Activated CD4-positive, alpha-beta memory T cell treated with anti-CD3 and anti-CD28 coated beads for 36 hours (primary cell): Measurements from ENCODE around the gene CEACAM16. TPM values are rescaled to one million over a fixed set of nuclear protein-coding genes. Genes with fewer than 3 reads are reported as not detected.
"Not testable (repeated sequence)": the region's sequence is repeated elsewhere in the genome, so short reads cannot be mapped to it uniquely, and the experiment has no call there.

Experiments
- CTCF ChIA-PET: fragments of 350-600 bp; sonication (Branson Sonifier 250); formaldehyde crosslinking; loops from one replicate; lab custom pipeline; 2021; ENCODE audit warnings: antibody characterized with exemption, inconsistent platforms; lab: Charles Lee
- POLR2A ChIA-PET: fragments of 350-600 bp; sonication (Branson Sonifier 250); formaldehyde crosslinking; loops from one replicate; lab custom pipeline; 2021; ENCODE audit warnings: antibody characterized with exemption; lab: Charles Lee
- DNase-seq: peaks from one replicate; pipeline ENCODE4 v3.0.0-alpha.2; 2020
- H3K27ac Mint-ChIP-seq: one replicate; pipeline ENCODE4 v1.8.0; 2021; ENCODE audit warnings: mixed read lengths
- H3K27me3 Mint-ChIP-seq: one replicate; pipeline ENCODE4 v1.8.0; 2021; ENCODE audit warnings: mixed read lengths
- H3K36me3 Mint-ChIP-seq: one replicate; pipeline ENCODE4 v1.8.0; 2021; ENCODE audit warnings: mixed read lengths
- H3K4me1 Mint-ChIP-seq: one replicate; pipeline ENCODE4 v1.8.0; 2021; ENCODE audit warnings: low read depth, mixed read lengths
- H3K4me3 Mint-ChIP-seq: one replicate; pipeline ENCODE4 v1.8.0; 2021; ENCODE audit warnings: mild to moderate bottlenecking, mixed read lengths
- H3K9me3 Mint-ChIP-seq: one replicate; pipeline ENCODE4 v1.8.0; 2021; ENCODE audit warnings: mixed read lengths
- intact Hi-C: fragments of 100-400 bp; cut with micrococcal nuclease; formaldehyde crosslinking; loops from one replicate; pipeline ENCODE4 v1.15.1; 2023
- total RNA-seq, 2 experiments: library from RNA; stranded (reverse); gene quantifications; one replicate each; pipeline ENCODE4 v1.2.3, GENCODE V29; 2021

Gene CEACAM16
- total RNA-seq, 2 experiments from 2014 or later: not detected

DNA sequence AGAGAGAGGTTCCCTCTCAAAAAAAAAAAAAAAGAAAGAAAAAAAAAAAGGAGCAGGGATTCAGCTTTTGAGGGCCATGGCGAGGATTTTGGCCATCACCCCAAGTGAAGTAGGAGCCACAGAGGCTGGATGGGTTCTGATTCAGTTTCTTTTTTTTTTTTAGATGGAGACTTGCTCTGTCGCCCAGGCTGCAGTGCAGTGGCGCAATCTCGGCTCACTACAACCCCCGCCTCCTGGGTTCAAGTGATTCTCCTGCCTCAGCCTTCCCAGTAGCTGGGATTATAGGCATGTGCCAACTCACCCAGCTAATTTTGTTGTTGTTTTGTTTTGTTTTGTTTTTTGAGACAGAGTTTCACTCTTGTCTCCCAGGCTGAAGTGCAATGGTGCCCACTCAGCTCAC, 22.4 kb downstream of the CEACAM16 start:
- CTCF ChIA-PET: interaction anchor here (4.7 to 7.1 kb wide), 4 partner anchors 31 to 63 kb away, joined by 43 to 434 read pairs (median 68); partner anchors contain the start of gene CBLC
- H3K27me3 Mint-ChIP-seq, H3K9me3 Mint-ChIP-seq, H3K4me3 Mint-ChIP-seq, intact Hi-C loops, H3K27ac Mint-ChIP-seq, POLR2A ChIA-PET, DNase-seq, H3K36me3 Mint-ChIP-seq: not testable (repeated sequence)
- H3K4me1 Mint-ChIP-seq: peaks cover 26% of the 10 kb centered on the region

DNA sequence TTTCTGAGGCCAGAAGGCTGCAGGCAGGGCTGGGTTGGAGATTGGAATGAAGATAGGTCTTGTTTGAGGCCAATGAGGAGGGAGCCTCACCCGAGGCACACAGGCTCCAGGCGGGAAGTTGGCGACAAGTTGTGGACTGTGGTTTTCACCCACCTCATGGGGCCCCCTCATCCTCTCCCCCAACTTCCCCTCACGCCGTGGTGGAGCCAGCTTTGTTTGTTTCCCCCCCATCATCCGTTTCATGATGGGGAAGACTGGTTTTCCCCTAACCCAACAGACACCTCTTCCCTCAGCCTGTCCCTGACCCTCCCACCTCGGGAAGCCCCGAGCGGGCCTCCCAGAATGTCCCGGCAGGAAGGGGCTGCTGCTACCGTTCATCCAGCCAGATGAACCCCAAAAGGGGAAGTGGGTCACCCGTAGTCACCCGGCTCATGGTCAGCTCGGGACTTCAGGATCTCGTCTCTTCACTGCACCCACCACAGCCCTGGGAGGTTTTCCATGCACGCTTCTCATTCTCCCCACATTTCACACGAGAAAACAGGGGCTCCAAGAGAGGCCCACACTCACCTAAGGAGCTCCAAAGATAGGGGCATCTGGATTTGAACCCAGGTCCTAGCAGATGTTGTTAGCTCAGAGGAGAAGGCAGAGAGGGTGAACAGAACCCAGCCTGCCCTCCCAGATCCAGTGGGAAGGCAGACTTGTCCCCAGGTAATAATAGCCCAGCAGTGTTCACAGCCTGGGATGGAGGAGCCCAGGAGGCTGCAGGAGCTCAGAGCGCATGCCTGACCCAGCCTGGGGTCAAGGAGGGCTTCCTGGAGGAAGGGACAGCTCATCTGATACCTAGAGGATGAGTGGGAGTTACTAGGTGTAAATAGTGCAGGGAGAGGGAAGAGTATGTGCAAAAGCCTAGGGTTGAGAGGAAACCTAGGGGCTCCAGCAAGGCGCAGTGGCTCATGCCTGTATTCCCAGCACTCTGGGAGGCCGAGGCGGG, 23.5 kb downstream of the CEACAM16 start:
- ChIA-PET POLR2A (no interaction called here), CTCF (interaction anchor here (1.7 to 7.1 kb wide), 13 partner anchors 9 to 124 kb away, joined by 3 to 434 read pairs (median 19); partner anchors contain the start of genes CBLC and NECTIN2)
- H3K36me3 Mint-ChIP-seq: no peaks in the 10 kb centered on the region
- H3K4me1 Mint-ChIP-seq: peaks cover 26% of the 10 kb centered on the region
- intact Hi-C loops: no loop called here
- H3K9me3 Mint-ChIP-seq: no peaks in the 10 kb centered on the region
- H3K4me3 Mint-ChIP-seq: no peak overlapping the region
- peak; percentile 28 for DNase-seq
- peaks cover 2% of the 10 kb centered on the region for H3K27me3 Mint-ChIP-seq
- no peak overlapping the region for H3K27ac Mint-ChIP-seq

DNA sequence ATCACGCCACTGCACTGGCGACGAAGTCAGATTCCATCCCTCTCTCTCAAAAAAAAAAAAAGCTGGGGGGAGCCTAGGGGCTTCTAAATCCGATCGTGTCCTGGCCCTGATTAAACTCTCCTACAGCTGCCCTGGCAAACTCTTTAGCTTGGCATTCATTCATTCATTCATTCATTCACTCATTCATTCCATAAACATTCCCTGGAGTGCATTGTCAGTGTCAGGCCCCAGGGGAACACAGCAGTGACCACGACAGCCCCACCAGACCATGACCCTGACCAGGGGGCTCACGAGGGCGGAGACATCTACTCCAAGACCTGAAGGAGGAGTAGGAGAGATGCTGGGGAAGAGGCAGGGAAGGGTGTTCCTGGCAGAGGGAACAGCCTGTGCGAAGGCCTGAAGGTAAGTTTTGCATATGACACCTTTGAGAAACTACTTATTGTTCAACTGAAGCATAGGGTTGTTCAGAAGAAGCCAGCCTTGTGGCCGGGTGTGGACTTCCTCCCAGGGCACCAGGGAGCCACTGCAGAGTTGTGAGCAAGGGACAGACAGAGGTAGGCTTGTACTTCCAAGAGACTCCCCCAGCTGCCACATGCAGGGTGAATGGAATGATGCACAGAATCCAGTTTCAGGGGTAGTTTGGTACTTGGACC, 24.5 kb downstream of the CEACAM16 start:
- Mint-ChIP-seq H3K4me1 (peaks cover 34% of the 10 kb centered on the region), H3K27me3 (peaks cover 2% of the 10 kb centered on the region), H3K4me3 (no peak overlapping the region), H3K36me3 (no peaks in the 10 kb centered on the region), H3K9me3 (no peaks in the 10 kb centered on the region), H3K27ac (no peak overlapping the region)
- CTCF ChIA-PET: interaction anchor here (0.6 to 7.1 kb wide), 46 partner anchors 9 to 1047 kb away, joined by 3 to 434 read pairs (median 5); partner anchors contain the start of genes BCAM, CBLC and NECTIN2
- POLR2A ChIA-PET: interaction anchor here (1.5 to 3.0 kb wide), 3 partner anchors 30 to 166 kb away, joined by 3 to 20 read pairs (median 7); no protein-coding TSS in a partner anchor
- DNase-seq: no peak
- intact Hi-C loops: no loop called here

DNA sequence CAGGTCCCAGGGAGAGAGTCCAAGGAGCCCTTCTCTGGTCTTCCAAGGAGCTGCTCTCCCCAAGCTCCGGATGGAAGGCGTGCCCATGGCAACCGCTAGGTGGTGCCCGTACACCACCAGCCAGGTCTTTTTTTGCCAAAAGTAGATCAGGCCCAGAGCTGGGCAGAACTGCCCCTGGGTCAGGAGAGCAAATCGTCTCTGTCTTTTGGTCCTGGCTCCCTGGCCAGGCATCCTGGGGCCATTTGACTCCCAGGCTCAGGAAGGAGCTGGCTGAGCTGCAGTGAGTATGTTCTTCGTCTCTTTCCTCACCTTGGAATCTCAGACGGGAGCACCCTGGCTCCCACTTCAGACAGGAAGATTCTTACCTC, 25.0 kb downstream of the CEACAM16 start:
- POLR2A ChIA-PET: interaction anchor here (1.5 to 3.0 kb wide), 3 partner anchors 30 to 166 kb away, joined by 3 to 20 read pairs (median 7); no protein-coding TSS in a partner anchor
- Mint-ChIP-seq H3K4me1 (peaks cover 35% of the 10 kb centered on the region), H3K36me3 (no peaks in the 10 kb centered on the region), H3K9me3 (no peaks in the 10 kb centered on the region), H3K27ac (peak overlapping the region; percentile 10), H3K27me3 (peaks cover 2% of the 10 kb centered on the region), H3K4me3 (no peak overlapping the region)
- peak; percentile 88 for DNase-seq
- intact Hi-C loops: loop anchor here (1.0 to 2.0 kb wide), 4 partner anchors 31 to 121 kb away; no protein-coding TSS in a partner anchor
- CTCF ChIA-PET: interaction anchor here (0.6 to 7.1 kb wide), 46 partner anchors 9 to 1047 kb away, joined by 3 to 434 read pairs (median 5); partner anchors contain the start of genes BCAM, CBLC and NECTIN2

DNA sequence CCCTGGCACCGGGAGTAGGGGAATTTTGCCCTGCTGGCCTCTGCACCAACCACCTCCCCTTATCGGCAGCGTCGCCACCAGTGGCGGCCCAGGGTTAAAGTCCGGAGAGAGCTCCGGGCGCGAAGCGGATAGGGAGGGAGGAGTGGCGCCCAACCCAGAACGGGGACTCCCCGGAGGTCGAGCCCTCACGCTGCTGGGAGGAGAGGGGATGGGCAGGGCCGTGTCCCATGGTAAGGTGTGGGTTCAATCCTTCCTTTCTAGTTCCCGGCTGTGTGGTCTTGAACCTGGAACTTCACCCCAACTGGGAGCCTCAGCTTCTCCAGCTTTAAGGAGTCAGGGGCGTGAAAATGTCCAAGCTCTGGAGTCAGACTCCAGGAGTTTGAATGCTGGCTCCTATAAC, 26.3 kb downstream of the CEACAM16 start:
- intact Hi-C loops: loop anchor here (2.0 kb wide), 2 partner anchors 30 to 120 kb away; no protein-coding TSS in a partner anchor
- POLR2A ChIA-PET: interaction anchor here (1.6 to 3.0 kb wide), 2 partner anchors 46 to 165 kb away, joined by 3 to 20 read pairs; no protein-coding TSS in a partner anchor
- Mint-ChIP-seq H3K9me3 (no peaks in the 10 kb centered on the region), H3K27me3 (peaks cover 2% of the 10 kb centered on the region), H3K4me1 (peaks cover 35% of the 10 kb centered on the region), H3K27ac (no peak overlapping the region), H3K36me3 (no peaks in the 10 kb centered on the region), H3K4me3 (no peak overlapping the region)
- CTCF ChIA-PET: interaction anchor here (1.2 to 7.1 kb wide), 14 partner anchors 12 to 127 kb away, joined by 3 to 434 read pairs (median 16); partner anchors contain the start of genes CBLC and NECTIN2
- DNase-seq: no peak

DNA sequence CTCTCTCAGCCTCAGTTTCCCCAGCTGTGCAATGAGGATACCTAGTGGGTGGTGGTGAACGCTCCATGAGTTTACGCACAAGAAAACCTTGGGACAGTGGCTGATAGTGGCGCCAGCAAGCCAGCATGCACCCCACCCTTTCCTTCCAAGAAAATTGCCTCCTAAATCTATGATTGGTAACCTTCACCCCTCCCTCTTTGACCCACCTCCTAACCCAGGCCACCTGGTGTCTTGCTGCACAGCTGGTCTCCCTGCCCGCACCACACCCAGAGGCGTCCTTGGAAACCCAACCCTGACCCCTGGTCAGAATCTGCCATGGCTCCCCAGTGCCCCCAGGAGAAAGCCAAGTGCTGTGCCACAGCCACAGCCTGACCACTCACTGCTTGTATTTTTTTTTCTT, 26.7 kb downstream of the CEACAM16 start:
- peaks cover 2% of the 10 kb centered on the region for H3K27me3 Mint-ChIP-seq
- peak overlapping the region; percentile 13 for H3K27ac Mint-ChIP-seq
- intact Hi-C loops: loop anchor here (2.0 kb wide), 2 partner anchors 29 to 119 kb away; no protein-coding TSS in a partner anchor
- CTCF ChIA-PET: interaction anchor here (1.2 to 7.1 kb wide), 8 partner anchors 12 to 120 kb away, joined by 4 to 434 read pairs (median 38); partner anchors contain the start of genes CBLC and NECTIN2
- POLR2A ChIA-PET: interaction anchor here (3.0 kb wide), 1 partner anchor 45 kb away, joined by 20 read pairs; no protein-coding TSS in a partner anchor
- H3K9me3 Mint-ChIP-seq: no peaks in the 10 kb centered on the region
- H3K36me3 Mint-ChIP-seq: no peaks in the 10 kb centered on the region
- no peak for DNase-seq
- H3K4me1 Mint-ChIP-seq: peaks cover 35% of the 10 kb centered on the region
- no peak overlapping the region for H3K4me3 Mint-ChIP-seq

DNA sequence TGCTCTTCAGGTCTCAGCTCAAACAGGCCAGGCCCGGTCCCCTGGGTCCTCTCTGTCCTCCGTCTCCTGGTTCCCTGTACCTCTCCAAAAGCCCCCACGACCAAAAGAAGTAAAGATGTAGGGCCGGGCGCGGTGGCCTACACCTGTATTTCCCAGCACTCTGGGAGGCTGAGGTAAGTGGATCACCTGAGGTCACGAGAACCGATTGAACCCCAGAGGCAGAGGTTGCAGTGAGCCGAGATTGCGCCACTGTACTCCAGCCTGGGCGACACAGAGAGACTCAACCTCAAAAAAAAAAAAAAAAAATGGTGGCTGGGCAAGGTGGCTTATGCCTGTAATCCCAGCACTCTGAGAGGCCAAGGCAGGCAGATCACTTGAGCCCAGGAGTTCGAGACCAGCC, 27.5 kb downstream of the CEACAM16 start:
- peaks cover 2% of the 10 kb centered on the region for H3K27me3 Mint-ChIP-seq
- no peaks in the 10 kb centered on the region for H3K9me3 Mint-ChIP-seq
- H3K27ac Mint-ChIP-seq: no peak overlapping the region
- no peak overlapping the region for H3K4me3 Mint-ChIP-seq
- no peak for DNase-seq
- no peaks in the 10 kb centered on the region for H3K36me3 Mint-ChIP-seq
- peaks cover 35% of the 10 kb centered on the region for H3K4me1 Mint-ChIP-seq
- CTCF ChIA-PET: interaction anchor here (0.6 to 7.1 kb wide), 4 partner anchors 33 to 119 kb away, joined by 4 to 434 read pairs (median 46); partner anchors contain the start of genes CBLC and NECTIN2
- POLR2A ChIA-PET: interaction anchor here (3.0 kb wide), 1 partner anchor 45 kb away, joined by 20 read pairs; no protein-coding TSS in a partner anchor
- intact Hi-C loops: no loop called here

DNA sequence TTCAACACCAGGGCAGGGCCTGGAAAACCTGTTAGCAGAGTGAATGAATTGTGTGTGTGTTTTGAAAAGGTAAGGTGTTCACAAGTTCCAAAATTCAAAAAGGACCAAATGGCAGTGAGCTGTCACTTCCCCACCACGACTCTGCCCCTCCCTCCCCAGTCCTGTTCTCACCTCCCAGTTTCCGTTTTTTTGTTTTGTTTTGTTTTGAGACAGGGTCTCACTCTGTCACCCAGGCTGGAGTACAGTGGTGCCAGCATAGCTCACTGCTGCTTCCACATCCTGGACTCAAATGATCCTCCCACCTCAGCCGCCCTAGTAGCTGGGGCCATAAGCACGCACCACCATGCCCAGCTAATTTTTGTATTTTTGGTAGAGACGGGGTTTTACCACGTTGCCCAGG, 29.2 kb downstream of the CEACAM16 start:
- Mint-ChIP-seq H3K4me3 (peak overlapping the region; percentile 0), H3K9me3 (no peaks in the 10 kb centered on the region), H3K27ac (peak overlapping the region; percentile 42), H3K27me3 (peaks cover 2% of the 10 kb centered on the region), H3K4me1 (peaks cover 23% of the 10 kb centered on the region), H3K36me3 (no peaks in the 10 kb centered on the region)
- ChIA-PET POLR2A (interaction anchor here (1.0 to 1.1 kb wide), 2 partner anchors 21 to 43 kb away, joined by 3 read pairs; no protein-coding TSS in a partner anchor), CTCF (interaction anchor here (0.8 to 4.8 kb wide), 5 partner anchors 13 to 71 kb away, joined by 3 to 36 read pairs (median 4); no protein-coding TSS in a partner anchor)
- DNase-seq: peak; percentile 32
- intact Hi-C loops: no loop called here

DNA sequence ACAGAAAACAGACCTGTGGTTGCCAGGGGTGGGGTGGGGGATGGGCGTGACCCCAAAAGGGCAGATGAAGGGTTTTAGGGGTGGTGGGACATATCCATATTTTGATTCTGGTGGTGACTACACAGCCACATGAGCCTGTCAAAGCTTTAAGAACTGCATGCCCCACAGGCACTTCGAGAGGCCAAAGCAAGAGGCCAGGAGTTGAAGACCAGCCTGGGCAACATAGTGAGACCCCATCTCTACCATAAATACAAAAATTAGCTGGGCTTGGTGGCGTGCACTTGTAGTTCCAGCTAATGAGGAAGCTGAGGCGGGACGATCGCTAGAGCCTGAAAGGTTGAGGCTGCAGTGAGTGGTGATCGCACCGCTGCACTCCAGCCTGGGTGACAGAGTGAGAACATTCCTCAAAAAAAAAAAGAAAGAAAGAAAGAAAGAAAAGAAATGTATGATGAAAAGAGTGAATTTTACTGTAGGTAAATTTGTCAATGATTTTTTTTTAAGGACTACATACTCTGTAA, 30.6 kb downstream of the CEACAM16 start:
- ChIA-PET POLR2A (interaction anchor here (1.7 kb wide), 1 partner anchor 23 kb away, joined by 4 read pairs; no protein-coding TSS in a partner anchor), CTCF (interaction anchor here (0.7 to 4.8 kb wide), 3 partner anchors 42 to 55 kb away, joined by 3 to 36 read pairs (median 8); no protein-coding TSS in a partner anchor)
- H3K9me3 Mint-ChIP-seq: peaks cover 2% of the 10 kb centered on the region
- H3K36me3 Mint-ChIP-seq: no peaks in the 10 kb centered on the region
- H3K4me1 Mint-ChIP-seq: peaks cover 10% of the 10 kb centered on the region
- H3K27ac Mint-ChIP-seq: no peak overlapping the region
- no peak overlapping the region for H3K4me3 Mint-ChIP-seq
- H3K27me3 Mint-ChIP-seq: no peaks in the 10 kb centered on the region
- no peak for DNase-seq
- intact Hi-C loops: no loop called here

DNA sequence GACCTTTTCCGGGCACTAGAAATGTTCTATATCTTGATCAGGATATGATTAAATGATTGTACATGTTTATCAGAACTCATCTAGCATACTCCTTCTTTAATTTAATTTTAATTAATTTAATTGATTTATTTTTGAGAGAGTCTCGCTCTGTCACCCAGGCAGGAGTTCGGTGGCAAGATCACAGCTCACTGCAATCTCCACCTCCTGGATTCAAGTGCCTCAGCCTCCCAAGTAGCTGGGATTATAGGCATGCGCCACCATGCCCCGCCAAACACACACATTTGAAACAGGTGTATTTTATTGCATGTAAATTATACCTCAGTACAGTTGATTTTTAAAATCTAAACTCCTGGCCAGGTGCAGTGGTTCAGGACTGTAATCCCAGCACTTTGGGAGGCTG, 32.1 kb downstream of the CEACAM16 start:
- peaks cover 2% of the 10 kb centered on the region for H3K9me3 Mint-ChIP-seq
- POLR2A ChIA-PET: no interaction called here
- CTCF ChIA-PET: interaction anchor here (1.4 to 4.8 kb wide), 3 partner anchors 8 to 42 kb away, joined by 4 to 36 read pairs (median 21); no protein-coding TSS in a partner anchor
- peaks cover 14% of the 10 kb centered on the region for H3K4me1 Mint-ChIP-seq
- intact Hi-C loops: no loop called here
- no peak for DNase-seq
- no peaks in the 10 kb centered on the region for H3K27me3 Mint-ChIP-seq
- H3K36me3 Mint-ChIP-seq: no peaks in the 10 kb centered on the region
- H3K4me3 Mint-ChIP-seq: no peak overlapping the region
- H3K27ac Mint-ChIP-seq: no peak overlapping the region
